ENCODE measurements around the gene WFS1.
A peak's percentile ranks its signal among the peaks of the same experiment; 100 is the strongest.

WFS1 gene

DNA sequence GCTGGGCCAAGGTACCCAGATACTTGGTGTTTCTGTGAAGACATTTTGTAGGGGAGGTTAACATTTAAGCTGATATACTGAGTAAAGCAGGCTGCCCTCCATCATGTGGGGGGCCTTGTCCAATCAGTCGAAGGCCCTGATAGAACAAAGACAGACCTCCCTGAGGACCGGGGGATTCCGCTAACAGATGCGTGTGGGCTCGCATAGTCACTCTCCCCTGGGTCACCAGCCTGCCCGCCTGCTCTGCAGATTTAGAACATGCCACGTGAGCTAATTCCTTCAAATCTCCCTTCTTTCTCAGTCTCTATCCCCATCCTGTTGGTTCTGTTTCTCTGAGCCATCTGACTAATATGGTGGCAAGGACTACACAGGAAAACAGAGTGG is 60.7 kb downstream of the WFS1 start:
- Histone ChIP-seq H3K27me3 (replicated peaks; ENCODE audit: control insufficient read depth, insufficient read depth, low read length) (no peaks in the 10 kb centered on the region; the same call in 1 of the 2 replicates), H3K36me3 (ENCODE audit: control insufficient read depth, insufficient read depth, low read length) (no peaks in the 10 kb centered on the region), H3K4me3 (replicated peaks; ENCODE audit: low read depth, low read length) (no peak overlapping the region)
- no peak for DNase-seq (ENCODE audit: extremely low read depth, insufficient read length)
- TF ChIP-seq CTCF (IDR thresholded peaks at IDR 0.05; ENCODE audit: insufficient read depth, low read length, poor library complexity, severe bottlenecking): no peak

- H3K4me3 ChIP-seq (replicated peaks; ENCODE audit: low read depth, low read length): no peak overlapping the region
- no peaks in the 10 kb centered on the region for H3K36me3 ChIP-seq (ENCODE audit: control insufficient read depth, insufficient read depth, low read length)
- DNase-seq (ENCODE audit: extremely low read depth, insufficient read length): no peak
- peak; percentile 80 for TF ChIP-seq CTCF (IDR thresholded peaks at IDR 0.05; ENCODE audit: insufficient read depth, low read length, poor library complexity, severe bottlenecking)
- no peaks in the 10 kb centered on the region; the same call in 1 of the 2 replicates for H3K27me3 ChIP-seq (replicated peaks; ENCODE audit: control insufficient read depth, insufficient read depth, low read length)
These were observed 61.4 kb downstream of the WFS1 start for GRCh38 chr4:6331018-6331417.

DNA sequence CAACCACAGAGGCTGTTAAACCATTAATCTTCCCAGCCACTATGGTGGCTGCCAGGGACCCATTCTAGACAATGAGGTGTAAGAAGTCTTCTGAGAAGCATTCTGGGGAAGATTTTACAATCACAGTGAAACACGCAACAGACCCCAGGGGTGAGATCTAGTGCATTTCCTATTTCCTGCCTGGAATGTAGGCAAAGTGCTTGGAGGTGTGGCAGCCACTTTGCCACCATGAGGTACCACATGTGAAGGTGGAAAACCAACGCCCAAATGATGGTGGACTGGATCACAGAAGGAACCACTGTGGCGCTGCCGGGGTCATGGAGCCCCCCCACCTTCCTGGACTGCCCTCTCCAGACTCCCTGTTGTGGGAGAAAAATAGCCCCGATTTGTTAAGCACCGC is 61.8 kb downstream of the WFS1 start:
- Histone ChIP-seq H3K36me3 (ENCODE audit: control insufficient read depth, insufficient read depth, low read length) (no peaks in the 10 kb centered on the region), H3K27me3 (replicated peaks; ENCODE audit: control insufficient read depth, insufficient read depth, low read length) (no peaks in the 10 kb centered on the region; the same call in 1 of the 2 replicates)
- no peak for TF ChIP-seq CTCF (IDR thresholded peaks at IDR 0.05; ENCODE audit: insufficient read depth, low read length, poor library complexity, severe bottlenecking)

DNA sequence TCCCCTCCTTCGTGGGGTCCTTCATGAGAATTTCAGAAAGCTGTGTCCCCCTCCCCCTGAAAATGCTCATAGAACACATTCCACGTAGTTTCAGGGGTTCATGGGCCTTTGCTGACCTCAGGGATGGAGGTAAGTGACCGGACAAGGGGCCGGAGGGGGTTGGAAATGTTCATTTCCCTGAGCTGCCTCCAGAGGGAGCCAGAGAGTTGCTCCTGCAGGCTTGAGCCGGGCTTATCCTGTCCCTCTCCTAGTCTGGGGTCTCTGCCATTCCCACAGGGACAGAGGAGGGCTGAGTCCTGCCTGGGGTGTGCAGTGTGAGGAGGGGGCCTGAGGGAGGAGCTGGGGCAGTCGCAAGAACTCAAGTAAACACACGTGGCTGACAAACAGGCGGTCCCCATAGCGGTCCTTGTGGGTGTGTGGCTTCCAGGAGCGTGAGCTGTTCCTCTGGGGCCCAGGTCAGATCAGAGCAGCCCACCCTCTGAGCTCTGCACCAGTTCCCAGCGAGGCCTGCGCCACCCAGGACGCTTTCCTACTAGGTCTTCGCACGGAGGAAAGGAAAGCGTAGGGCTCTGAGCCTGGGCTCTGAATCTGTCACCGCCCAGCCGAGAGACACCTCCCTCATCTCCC is 62.5 kb downstream of the WFS1 start:
- Histone ChIP-seq H3K36me3 (ENCODE audit: control insufficient read depth, insufficient read depth, low read length) (no peaks in the 10 kb centered on the region), H3K4me3 (replicated peaks; ENCODE audit: low read depth, low read length) (no peak overlapping the region), H3K27me3 (replicated peaks; ENCODE audit: control insufficient read depth, insufficient read depth, low read length) (no peaks in the 10 kb centered on the region; the same call in 1 of the 2 replicates)
- peak; percentile 81 for TF ChIP-seq CTCF (IDR thresholded peaks at IDR 0.05; ENCODE audit: insufficient read depth, low read length, poor library complexity, severe bottlenecking)
- no peak for DNase-seq (ENCODE audit: extremely low read depth, insufficient read length)

More for the DNA sequence above, 61.8 kb downstream of the WFS1 start:
- no peak for DNase-seq (ENCODE audit: extremely low read depth, insufficient read length)
- no peak overlapping the region for H3K4me3 ChIP-seq (replicated peaks; ENCODE audit: low read depth, low read length)

DNA sequence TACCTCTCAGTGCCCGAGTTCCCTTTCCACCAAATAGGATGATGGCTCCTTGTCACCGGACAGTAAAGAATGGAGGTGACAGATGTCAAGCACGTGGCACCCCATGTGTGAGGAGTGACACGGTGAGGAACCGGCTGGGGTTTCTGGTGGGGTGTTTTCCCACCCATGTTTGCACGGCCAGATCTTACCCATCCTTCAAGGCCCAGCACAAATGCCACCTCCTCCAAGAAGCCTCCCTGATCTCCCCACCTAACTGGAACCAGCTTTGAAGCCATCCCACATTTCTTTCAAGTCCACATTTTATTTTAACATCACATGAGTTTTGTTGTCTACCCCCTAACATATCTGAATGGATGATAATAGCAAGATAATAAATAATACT is 63.0 kb downstream of the WFS1 start:
- Histone ChIP-seq H3K36me3 (ENCODE audit: control insufficient read depth, insufficient read depth, low read length) (no peaks in the 10 kb centered on the region), H3K4me3 (replicated peaks; ENCODE audit: low read depth, low read length) (no peak overlapping the region), H3K27me3 (replicated peaks; ENCODE audit: control insufficient read depth, insufficient read depth, low read length) (no peaks in the 10 kb centered on the region; the same call in 1 of the 2 replicates)
- no peak for DNase-seq (ENCODE audit: extremely low read depth, insufficient read length)
- TF ChIP-seq CTCF (IDR thresholded peaks at IDR 0.05; ENCODE audit: insufficient read depth, low read length, poor library complexity, severe bottlenecking): no peak
